ENCODE results near the gene CNTN1. TPM values are rescaled to one million over a fixed set of nuclear protein-coding genes. Genes with fewer than 3 reads are reported as not detected.

Gene CNTN1
- total and polyA plus RNA-seq, 9 donors = 21.8 to 123 (median 44.1) TPM

DNA sequence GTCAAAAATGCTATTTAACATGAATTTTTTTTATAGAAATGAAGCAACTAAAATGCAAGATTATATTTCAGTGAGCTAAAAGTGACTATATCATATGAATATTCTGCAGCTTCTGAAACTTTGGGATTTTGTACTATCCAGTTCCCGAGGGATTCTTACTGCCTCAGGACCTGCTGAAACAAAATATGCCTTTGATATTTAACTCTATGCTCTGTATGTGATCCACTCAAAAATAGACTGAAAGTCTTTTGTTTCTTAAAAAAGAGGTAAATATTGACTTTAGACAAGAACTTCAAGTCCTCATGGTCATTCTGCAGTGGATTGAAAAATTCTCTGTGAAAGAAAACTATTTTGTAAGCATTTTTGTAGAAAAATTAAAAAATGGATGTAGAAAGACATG lies 22.4 kb downstream of the CNTN1 start:
- no peaks in the 10 kb centered on the region for H3K9me3 ChIP-seq
- TF ChIP-seq EP300 (IDR thresholded peaks at IDR 0.05) = no peak
- no peak for TF ChIP-seq POLR2A (IDR thresholded peaks at IDR 0.05)
- TF ChIP-seq, protein P1, sequence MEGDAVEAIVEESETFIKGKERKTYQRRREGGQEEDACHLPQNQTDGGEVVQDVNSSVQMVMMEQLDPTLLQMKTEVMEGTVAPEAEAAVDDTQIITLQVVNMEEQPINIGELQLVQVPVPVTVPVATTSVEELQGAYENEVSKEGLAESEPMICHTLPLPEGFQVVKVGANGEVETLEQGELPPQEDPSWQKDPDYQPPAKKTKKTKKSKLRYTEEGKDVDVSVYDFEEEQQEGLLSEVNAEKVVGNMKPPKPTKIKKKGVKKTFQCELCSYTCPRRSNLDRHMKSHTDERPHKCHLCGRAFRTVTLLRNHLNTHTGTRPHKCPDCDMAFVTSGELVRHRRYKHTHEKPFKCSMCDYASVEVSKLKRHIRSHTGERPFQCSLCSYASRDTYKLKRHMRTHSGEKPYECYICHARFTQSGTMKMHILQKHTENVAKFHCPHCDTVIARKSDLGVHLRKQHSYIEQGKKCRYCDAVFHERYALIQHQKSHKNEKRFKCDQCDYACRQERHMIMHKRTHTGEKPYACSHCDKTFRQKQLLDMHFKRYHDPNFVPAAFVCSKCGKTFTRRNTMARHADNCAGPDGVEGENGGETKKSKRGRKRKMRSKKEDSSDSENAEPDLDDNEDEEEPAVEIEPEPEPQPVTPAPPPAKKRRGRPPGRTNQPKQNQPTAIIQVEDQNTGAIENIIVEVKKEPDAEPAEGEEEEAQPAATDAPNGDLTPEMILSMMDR (IDR thresholded peaks at IDR 0.05) = no peak
- intact Hi-C loops (cut with DNase I) = no loop called here

GRCh38 chr12:40716037-40716436 lies 23.8 kb downstream of the CNTN1 start:
- intact Hi-C loops (cut with DNase I) = no loop called here

More for the DNA sequence above, 22.4 kb downstream of the CNTN1 start:
- no peaks in the 10 kb centered on the region for H3K4me1 ChIP-seq (ENCODE audit: insufficient read depth)
- no peaks in the 10 kb centered on the region for H3K27me3 ChIP-seq
- 0 to 9% (median 4%) methylated on average over 1 of the region's 1 CpG for WGBS, 3 donors
- H3K36me3 ChIP-seq = no peaks in the 10 kb centered on the region
- H3K27ac ChIP-seq = no peak overlapping the region
- no peak for DNase-seq
- H3K4me3 ChIP-seq = no peak overlapping the region

DNA sequence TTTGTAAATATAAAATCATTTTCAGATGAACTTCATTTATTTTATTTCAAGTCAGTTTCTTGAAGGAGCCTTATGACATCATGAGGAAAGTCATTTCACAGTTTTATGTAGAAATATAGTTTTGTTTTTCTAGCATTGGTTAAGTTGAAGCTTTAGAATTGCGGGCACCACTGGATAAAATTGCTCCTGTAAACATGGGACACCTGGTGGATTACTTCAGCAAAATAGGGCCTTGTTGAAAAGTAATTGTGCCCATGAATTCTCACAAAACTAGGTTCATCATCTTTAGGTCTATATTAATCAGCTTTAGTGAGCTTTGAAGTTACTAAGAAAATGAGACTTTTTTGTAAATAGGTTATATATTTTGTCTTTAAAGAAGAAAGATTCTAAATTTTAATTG lies 25.3 kb downstream of the CNTN1 start:
- H3K4me1 ChIP-seq (ENCODE audit: insufficient read depth) = no peaks in the 10 kb centered on the region
- no peak overlapping the region for H3K4me3 ChIP-seq
- H3K9me3 ChIP-seq = no peaks in the 10 kb centered on the region
- WGBS, 3 donors = 94 to 95% (median 95%) methylated on average over 1 of the region's 1 CpG
- DNase-seq = no peak
- intact Hi-C loops (cut with DNase I) = no loop called here
- H3K27ac ChIP-seq = no peak overlapping the region
- H3K36me3 ChIP-seq = no peaks in the 10 kb centered on the region
- H3K27me3 ChIP-seq = no peaks in the 10 kb centered on the region
- TF ChIP-seq, protein P1 (IDR thresholded peaks at IDR 0.05) = no peak
- TF ChIP-seq POLR2A (IDR thresholded peaks at IDR 0.05) (no peak), EP300 (IDR thresholded peaks at IDR 0.05) (no peak)

More at GRCh38 chr12:40716037-40716436, 23.8 kb downstream of the CNTN1 start:
- no peaks in the 10 kb centered on the region for H3K36me3 ChIP-seq
- no peak for DNase-seq
- no peaks in the 10 kb centered on the region for H3K27me3 ChIP-seq
- no peaks in the 10 kb centered on the region for H3K9me3 ChIP-seq
- no peak overlapping the region for H3K27ac ChIP-seq
- H3K4me3 ChIP-seq = no peak overlapping the region
- H3K4me1 ChIP-seq (ENCODE audit: insufficient read depth) = no peaks in the 10 kb centered on the region
- TF ChIP-seq, protein P1 (IDR thresholded peaks at IDR 0.05) = no peak
- TF ChIP-seq EP300 (IDR thresholded peaks at IDR 0.05) = no peak
- TF ChIP-seq POLR2A (IDR thresholded peaks at IDR 0.05) = no peak

DNA sequence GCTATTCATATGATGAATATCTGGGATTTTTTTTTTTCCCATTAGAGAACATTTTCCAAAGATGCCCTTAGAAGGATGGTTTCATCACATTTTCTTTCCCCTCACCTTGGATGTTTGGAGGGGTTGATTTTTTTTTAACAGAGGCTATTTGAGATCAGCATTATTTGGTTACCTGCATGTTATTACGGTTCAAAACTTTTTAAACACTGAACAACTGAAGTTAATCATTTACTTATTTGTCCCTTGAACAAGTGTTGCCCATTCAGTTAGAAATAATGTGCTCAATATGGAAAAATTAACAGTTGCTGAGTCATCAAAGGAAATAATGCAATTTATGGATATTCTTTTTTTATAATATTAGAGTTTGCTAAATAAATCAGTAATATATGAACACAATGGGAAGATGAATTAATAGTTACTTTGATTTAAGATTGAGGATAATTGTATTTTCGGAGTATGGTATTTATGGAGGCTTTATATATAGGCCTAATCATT lies 26.7 kb downstream of the CNTN1 start:
- no peaks in the 10 kb centered on the region for H3K9me3 ChIP-seq
- H3K4me1 ChIP-seq (ENCODE audit: insufficient read depth) = no peaks in the 10 kb centered on the region
- no peak overlapping the region for H3K4me3 ChIP-seq
- no peak for DNase-seq
- 91 to 96% (median 95%) methylated on average over 2 of the region's 2 CpGs for WGBS, 3 donors
- intact Hi-C loops (cut with DNase I) = no loop called here
- no peak overlapping the region for H3K27ac ChIP-seq
- H3K36me3 ChIP-seq = no peaks in the 10 kb centered on the region
- H3K27me3 ChIP-seq = no peaks in the 10 kb centered on the region
- TF ChIP-seq, protein P1 (IDR thresholded peaks at IDR 0.05) = no peak
- TF ChIP-seq POLR2A (IDR thresholded peaks at IDR 0.05) = no peak
- no peak for TF ChIP-seq EP300 (IDR thresholded peaks at IDR 0.05)

Data from ovary (tissue), 9 donors.